H9 (cell line): ENCODE results near the gene MGMT. TPM values are rescaled to one million over a fixed set of nuclear protein-coding genes. Genes with fewer than 3 reads are reported as not detected.
A peak's percentile ranks its signal among the peaks of the same experiment; 100 is the strongest.

Experiments
- DNase-seq: peaks from one replicate; pipeline ENCODE4 v3.0.0-alpha.2; 2017
- H2AFZ ChIP-seq: one replicate; pipeline ENCODE4 v1.6.1; 2013; ENCODE audit warnings: mild to moderate bottlenecking, low read length, control low read depth, moderate library complexity
- H2AK5ac ChIP-seq: 2 replicates; pipeline ENCODE4 v1.6.1; 2013; ENCODE audit warnings: low read length, control low read depth, mixed read lengths; ENCODE audit not compliant: insufficient read length
- H2BK120ac ChIP-seq: one replicate; pipeline ENCODE4 v1.6.1; 2013; ENCODE audit warnings: low read depth, mild to moderate bottlenecking, low read length, control low read depth, inconsistent platforms; ENCODE audit not compliant: poor library complexity, severe bottlenecking
- H2BK12ac ChIP-seq: 2 replicates; pipeline ENCODE4 v1.6.1; 2013; ENCODE audit warnings: low read length, control low read depth, mixed read lengths, low read depth; ENCODE audit not compliant: insufficient read length
- H2BK15ac ChIP-seq: 2 replicates; pipeline ENCODE4 v1.6.1; 2013; ENCODE audit warnings: low read depth, low read length, control low read depth
- H2BK20ac ChIP-seq: one replicate; pipeline ENCODE4 v1.6.1; 2013; ENCODE audit warnings: low read depth, mild to moderate bottlenecking, low read length, control low read depth, inconsistent platforms; ENCODE audit not compliant: poor library complexity, severe bottlenecking
- H2BK5ac ChIP-seq: 2 replicates; pipeline ENCODE4 v1.6.1; 2013; ENCODE audit warnings: low read length, control low read depth, mixed read lengths; ENCODE audit not compliant: insufficient read length
- H3K14ac ChIP-seq: 2 replicates; pipeline ENCODE4 v1.6.1; 2013; ENCODE audit warnings: low read length, control low read depth; ENCODE audit not compliant: insufficient read depth
- H3K18ac ChIP-seq: 2 replicates; pipeline ENCODE4 v1.6.1; 2013; ENCODE audit warnings: low read depth, mild to moderate bottlenecking, mixed read lengths, low read length, control low read depth; ENCODE audit not compliant: insufficient read length
- H3K23ac ChIP-seq: 2 replicates; pipeline ENCODE4 v1.6.1; 2013; ENCODE audit warnings: low read length, control low read depth, mixed read lengths, low read depth; ENCODE audit not compliant: insufficient read length
- H3K23me2 ChIP-seq: 2 replicates; pipeline ENCODE4 v1.6.1; 2013; ENCODE audit warnings: low read depth, mild to moderate bottlenecking, mixed read lengths, low read length, control low read depth; ENCODE audit not compliant: insufficient read length, poor library complexity, severe bottlenecking
- H3K27ac ChIP-seq: 2 replicates; pipeline ENCODE4 v1.5.1; 2013; ENCODE audit warnings: low read length, control low read depth, mixed read lengths, low read depth; ENCODE audit not compliant: insufficient read length
- H3K27me3 ChIP-seq: 2 replicates; pipeline ENCODE4 v1.6.1; 2013; ENCODE audit warnings: low read length, control low read depth, inconsistent platforms; ENCODE audit not compliant: insufficient read depth
- H3K4ac ChIP-seq: 2 replicates; pipeline ENCODE4 v1.6.1; 2013; ENCODE audit warnings: low read depth, mild to moderate bottlenecking, control low read depth, inconsistent platforms, low read length, moderate library complexity
- H3K4me1 ChIP-seq: 2 replicates; pipeline ENCODE4 v1.6.1; 2013; ENCODE audit warnings: low read length, control low read depth, inconsistent platforms; ENCODE audit not compliant: insufficient read depth
- H3K4me2 ChIP-seq: 2 replicates; pipeline ENCODE4 v1.6.1; 2013; ENCODE audit warnings: low read length, control low read depth, mixed read lengths; ENCODE audit not compliant: insufficient read length, insufficient read depth
- H3K56ac ChIP-seq: 2 replicates; pipeline ENCODE4 v1.6.1; 2013; ENCODE audit warnings: low read depth, mild to moderate bottlenecking, mixed read lengths, low read length, control low read depth; ENCODE audit not compliant: insufficient read length
- H3K79me1 ChIP-seq: 2 replicates; pipeline ENCODE4 v1.6.1; 2013; ENCODE audit warnings: low read depth, mild to moderate bottlenecking, moderate library complexity, low read length, control low read depth, inconsistent platforms; ENCODE audit not compliant: insufficient read depth, poor library complexity, severe bottlenecking
- H3K79me2 ChIP-seq: 2 replicates; pipeline ENCODE4 v1.6.1; 2013; ENCODE audit warnings: low read length, control low read depth, inconsistent platforms; ENCODE audit not compliant: insufficient read depth
- H3K9ac ChIP-seq: 2 replicates; pipeline ENCODE4 v1.6.1; 2013; ENCODE audit warnings: low read length, control low read depth, mixed read lengths; ENCODE audit not compliant: insufficient read length; ENCODE audit errors: extremely low read depth
- H3K9me3 ChIP-seq: one replicate; pipeline ENCODE4 v1.6.1; 2013; ENCODE audit warnings: low read depth, low read length, inconsistent platforms; ENCODE audit not compliant: control insufficient read depth
- H3T11ph ChIP-seq: one replicate; pipeline ENCODE4 v1.6.1; 2013; ENCODE audit warnings: mild to moderate bottlenecking, low read length, control low read depth, inconsistent platforms
- H4K20me1 ChIP-seq: one replicate; pipeline ENCODE4 v1.6.1; 2013; ENCODE audit not compliant: control insufficient read depth, insufficient read length, insufficient read depth
- H4K5ac ChIP-seq: 2 replicates; pipeline ENCODE4 v1.6.1; 2013; ENCODE audit warnings: low read depth, mild to moderate bottlenecking, mixed read lengths, low read length, control low read depth; ENCODE audit not compliant: insufficient read length
- H4K8ac ChIP-seq: replicated peaks from 2 replicates; pipeline ENCODE4 v1.6.1; 2013; ENCODE audit warnings: low read length, control low read depth, mixed read lengths, low read depth; ENCODE audit not compliant: insufficient read length
- H4K91ac ChIP-seq: 2 replicates; pipeline ENCODE4 v1.6.1; 2013; ENCODE audit warnings: low read depth, mild to moderate bottlenecking, moderate library complexity, mixed read lengths, low read length, control low read depth; ENCODE audit not compliant: insufficient read length
- H3K27ac Mint-ChIP-seq, 3 experiments: 2 replicates in 2 of 3; 3 replicates in 1 of 3; pipeline ENCODE4 v1.8.0; 2020 to 2021; ENCODE audit warnings: mixed read lengths in 3 of 3, mild to moderate bottlenecking in 1 of 3, moderate library complexity in 1 of 3
- H3K27me3 Mint-ChIP-seq: 2 replicates; pipeline ENCODE4 v1.8.0; 2021; ENCODE audit warnings: low read depth, mild to moderate bottlenecking, moderate library complexity, mixed read lengths
- H3K36me3 Mint-ChIP-seq, 3 experiments: 2 replicates in 2 of 3; 3 replicates in 1 of 3; pipeline ENCODE4 v1.8.0; 2020 to 2021; ENCODE audit warnings: low read depth in 3 of 3, mixed read lengths in 3 of 3; ENCODE audit not compliant: insufficient read depth in 1 of 3
- H3K4me1 Mint-ChIP-seq, 2 experiments: 2 replicates each; pipeline ENCODE4 v1.8.0; 2020; ENCODE audit warnings: mixed read lengths in 2 of 2
- H3K4me3 Mint-ChIP-seq, 2 experiments: 2 replicates in 1 of 2; 3 replicates in 1 of 2; pipeline ENCODE4 v1.8.0; 2020 to 2021; ENCODE audit warnings: mild to moderate bottlenecking in 2 of 2, mixed read lengths in 2 of 2, moderate library complexity in 1 of 2
- H3K9me3 Mint-ChIP-seq, 2 experiments: 2 replicates in 1 of 2; 3 replicates in 1 of 2; pipeline ENCODE4 v1.8.0; 2020; ENCODE audit warnings: mild to moderate bottlenecking in 2 of 2, mixed read lengths in 2 of 2, moderate library complexity in 1 of 2
- CTCF ChIP-seq: fragments of 200-600 bp; sonication (generic); conservative IDR thresholded peaks from 3 replicates; pipeline ENCODE4 v1.8.0; 2021; ENCODE audit warnings: antibody characterized with exemption, mild to moderate bottlenecking
- WGBS: extraction: QIAGEN DNeasy Blood & Tissue Kit; methylation state at CpG from one replicate; pipeline ENCODE4 v1.1.7; 2013; ENCODE audit warnings: missing lambda C conversion rate, low lambda C conversion rate, mixed read lengths; ENCODE audit not compliant: insufficient read length; ENCODE audit errors: extremely low coverage; 5-methylcytosine and 5-hydroxymethylcytosine counted together
- total RNA-seq: library from RNA; stranded (reverse); gene quantifications from 2 replicates; pipeline ENCODE4 v1.2.1, GENCODE V29; 2021

The MGMT gene
- total RNA-seq, 1 experiment from 2014 or later = 18.4 TPM

DNA sequence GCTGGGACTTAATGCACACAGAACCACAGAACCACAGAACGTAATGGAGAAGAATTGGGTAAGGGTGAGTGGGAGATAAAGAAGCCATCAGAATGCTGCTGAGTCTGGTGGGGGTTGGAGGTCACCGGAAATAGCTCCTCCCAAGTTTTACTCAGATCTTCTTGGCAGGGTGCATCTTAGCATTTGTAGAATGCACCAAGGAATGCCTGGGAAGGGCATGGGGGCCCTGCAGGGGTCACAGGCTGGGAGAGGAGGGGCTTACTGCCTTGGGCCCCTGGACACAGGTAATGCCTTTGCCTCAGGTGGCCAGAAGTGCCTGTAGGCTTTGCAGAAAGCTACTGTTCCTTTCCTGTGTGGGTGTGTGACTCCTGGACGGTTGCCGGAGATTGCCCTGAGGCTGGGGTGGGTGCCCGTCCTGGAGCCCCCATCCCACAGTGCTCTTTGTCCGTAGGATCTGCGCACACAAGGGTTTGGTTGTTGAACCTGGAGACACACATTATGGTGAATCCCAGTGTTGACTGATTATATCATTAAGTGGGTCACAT is 55.1 kb downstream of the MGMT start:
- Histone ChIP-seq H3K27ac (no peak overlapping the region), H2BK5ac (no peak overlapping the region), H2BK12ac (no peak overlapping the region), H3K23me2 (no peaks in the 10 kb centered on the region), H3K23ac (no peak overlapping the region), H3K14ac (no peak overlapping the region), H3K27me3 (no peaks in the 10 kb centered on the region), H3K79me2 (no peaks in the 10 kb centered on the region), H2BK20ac (no peak overlapping the region), H3K18ac (peak overlapping the region; percentile 5), H3T11ph (no peak overlapping the region), H3K9ac (no peak overlapping the region), H4K5ac (no peak overlapping the region), H2AK5ac (no peak overlapping the region), H4K20me1 (no peaks in the 10 kb centered on the region), H3K4ac (no peak overlapping the region), H2BK120ac (no peak overlapping the region), H2AFZ (no peak overlapping the region), H3K79me1 (no peaks in the 10 kb centered on the region), H3K9me3 (no peaks in the 10 kb centered on the region), H4K91ac (no peak overlapping the region), H2BK15ac (no peak overlapping the region), H4K8ac (no peak overlapping the region), H3K56ac (no peak overlapping the region), H3K4me1 (peaks cover 3% of the 10 kb centered on the region; the same call in 1 of the 2 replicates), H3K4me2 (no peak overlapping the region)
- H3K9me3 Mint-ChIP-seq = peaks cover 11 to 18% of the 10 kb centered on the region in 2 experiments; a peak in 4 of 5 replicates
- DNase-seq = peak; percentile 54
- WGBS = no CpG with 5 or more reads among the region's 7 CpGs
- no peak overlapping the region; a peak in 2 of 7 replicates for H3K27ac Mint-ChIP-seq
- no peak overlapping the region for H3K4me3 Mint-ChIP-seq
- TF ChIP-seq CTCF = no peak
- peaks cover 6 to 16% (median 7%) of the 10 kb centered on the region in 3 experiments; a peak in 5 of 7 replicates for H3K36me3 Mint-ChIP-seq
- H3K4me1 Mint-ChIP-seq = peaks cover 23 to 36% of the 10 kb centered on the region in 2 experiments
- H3K27me3 Mint-ChIP-seq = peaks cover 2% of the 10 kb centered on the region
